NCI-H2107 (cell line): ENCODE measurements around the gene KDM4B.
"Not testable (repeated sequence)": the region's sequence is repeated elsewhere in the genome, so short reads cannot be mapped to it uniquely, and the experiment has no call there.

Experiments used
- DNase-seq: peaks from one replicate; lab custom pipeline; 2025; lab: John Stamatoyannopoulos, UW

The KDM4B gene

GRCh38 chr19:5177745-5178450 lies 209.0 kb downstream of the KDM4B start:
- DNase-seq, result no peak

DNA sequence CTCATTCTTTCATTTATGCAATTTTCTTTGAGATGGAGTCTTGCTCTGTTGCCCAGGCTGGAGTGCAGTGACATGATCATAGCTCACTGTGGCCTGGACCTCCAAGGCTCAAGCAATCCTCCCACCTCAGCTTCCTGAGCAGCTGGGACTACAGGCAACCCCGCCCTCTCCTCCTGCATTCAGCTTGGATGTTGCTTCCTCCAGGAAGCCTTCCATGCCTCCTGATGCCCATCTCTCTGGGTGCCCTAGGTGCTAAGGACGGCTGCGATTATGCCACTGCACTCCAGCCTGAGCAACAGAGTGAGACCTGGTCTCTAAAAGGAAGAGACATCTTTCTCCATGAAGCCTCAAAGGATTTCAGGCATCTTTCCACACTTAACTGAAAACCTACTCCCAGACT lies 209.9 kb downstream of the KDM4B start:
- no peak for DNase-seq

DNA sequence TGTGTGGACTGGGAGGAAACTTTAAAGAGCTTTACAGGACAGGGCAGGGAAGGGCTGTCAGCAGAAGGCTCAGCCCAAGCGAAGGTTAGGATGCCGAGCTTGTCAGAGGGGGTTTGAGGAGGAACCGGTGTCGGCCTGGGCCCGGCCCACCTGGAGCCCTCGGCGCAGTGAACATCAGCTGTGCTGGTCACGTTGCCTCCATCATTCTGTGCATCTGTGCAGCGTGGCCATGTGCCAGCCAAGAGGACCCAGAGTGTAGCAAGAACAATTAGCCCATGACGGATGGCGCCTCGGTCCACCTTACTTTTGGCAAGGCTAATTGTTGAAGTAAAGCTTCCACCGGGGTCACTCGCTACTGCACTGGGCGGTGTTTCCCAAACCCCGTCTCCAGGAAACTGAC lies 210.3 kb downstream of the KDM4B start:
- no peak for DNase-seq

DNA sequence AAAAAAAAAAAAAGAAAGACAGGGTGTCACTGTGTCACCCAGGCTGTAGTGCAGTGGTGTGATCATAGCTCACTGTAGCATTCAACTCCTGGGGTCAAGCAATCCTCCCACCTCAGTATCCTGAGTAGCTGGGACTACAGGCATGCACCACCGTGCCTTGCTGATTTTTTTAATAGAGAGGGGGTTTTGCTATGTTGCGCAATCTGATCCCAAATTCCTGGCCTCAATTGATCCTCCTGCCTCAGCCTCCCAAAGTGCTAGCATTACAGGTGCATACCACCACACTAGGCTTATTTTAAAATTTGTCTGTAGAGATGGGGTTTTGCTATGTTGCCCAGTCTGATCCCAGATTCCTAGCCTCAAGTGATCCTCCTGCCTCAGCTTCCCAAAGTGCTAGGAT lies 212.4 kb downstream of the KDM4B start:
- no peak for DNase-seq

- DNase-seq, result peak; percentile 57
These were observed 213.8 kb downstream of the KDM4B start for GRCh38 chr19:5182751-5183150.

- no peak for DNase-seq
These were observed 214.7 kb downstream of the KDM4B start for GRCh38 chr19:5183616-5184015.

DNA sequence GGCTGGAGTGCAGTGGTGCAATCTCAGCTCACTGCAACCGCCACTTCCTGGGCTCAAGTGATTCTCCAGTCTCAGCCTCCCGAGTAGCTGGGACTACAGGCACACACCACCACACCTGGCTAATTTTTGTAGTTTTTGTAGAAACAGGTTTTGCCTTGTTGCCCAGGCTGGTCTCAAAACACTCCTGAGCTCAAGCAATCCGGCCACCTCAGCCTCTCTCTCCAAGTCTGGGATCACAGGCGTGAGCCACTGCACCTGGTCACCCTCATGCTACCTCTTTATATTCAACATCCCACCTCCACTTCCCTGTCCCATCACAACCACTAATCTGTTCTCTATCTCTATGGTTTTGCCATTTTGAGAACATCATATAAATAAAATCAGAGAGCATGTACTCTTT lies 216.0 kb downstream of the KDM4B start:
- no peak for DNase-seq

GRCh38 chr19:5186293-5187050 lies 217.6 kb downstream of the KDM4B start:
- DNase-seq, result no peak

DNA sequence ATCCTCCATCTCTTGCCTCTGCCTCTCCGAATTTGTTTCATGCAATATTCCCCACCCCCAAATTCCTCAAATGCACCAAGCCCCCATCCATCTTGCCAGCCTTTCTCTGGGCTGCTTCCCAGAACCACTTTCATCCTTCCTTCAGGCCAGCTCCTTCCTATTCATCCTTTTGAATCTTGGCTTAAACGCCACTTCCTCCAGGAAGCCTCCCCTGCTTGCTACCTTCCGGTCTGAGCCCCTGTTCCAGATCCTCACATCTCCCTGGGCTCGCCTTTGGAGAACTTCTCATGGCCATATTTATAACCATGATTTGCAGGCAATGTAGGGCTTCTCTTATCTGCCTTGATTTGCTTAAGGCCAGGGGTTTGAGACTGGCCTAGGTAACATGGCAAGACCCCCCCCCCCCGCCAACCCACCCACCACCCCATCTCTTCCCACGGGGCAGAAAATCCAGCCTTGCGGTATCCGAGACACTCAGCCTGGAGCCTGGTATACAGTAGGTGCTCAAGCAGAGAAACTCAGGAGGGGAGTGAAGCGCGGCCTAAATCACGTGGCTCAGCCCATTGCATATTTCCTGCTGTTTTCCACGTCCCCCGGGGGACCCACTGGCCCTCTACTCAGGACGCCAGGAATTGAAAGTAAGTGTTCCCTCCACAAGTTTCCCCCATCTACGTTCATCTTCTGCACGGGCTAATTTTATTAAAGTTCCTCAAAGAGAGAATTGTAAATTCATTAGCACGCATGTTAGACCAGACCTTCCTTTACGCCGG lies 219.8 kb downstream of the KDM4B start:
- no peak for DNase-seq

- no peak for DNase-seq
These were observed 220.3 kb downstream of the KDM4B start for GRCh38 chr19:5189318-5189607.

DNA sequence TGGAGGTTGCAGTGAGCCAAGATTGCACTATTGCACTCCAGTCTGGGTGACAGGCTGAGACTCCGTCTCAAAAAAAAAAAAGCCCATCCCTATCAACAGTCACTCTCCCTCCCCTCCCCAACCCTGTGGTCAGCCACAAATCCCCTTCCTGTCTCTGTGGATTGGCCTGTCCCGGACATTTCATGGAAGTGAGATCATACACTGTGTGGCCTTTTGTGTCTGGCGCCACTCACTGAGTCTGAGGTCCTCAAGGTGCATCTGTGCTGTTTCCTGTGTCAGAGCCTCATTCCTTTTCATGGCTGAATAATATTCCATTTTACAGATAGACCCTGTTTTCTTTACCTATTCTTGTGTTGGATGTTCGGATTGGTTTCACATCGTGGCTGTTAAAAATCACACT lies 222.2 kb downstream of the KDM4B start:
- DNase-seq, result no peak

DNA sequence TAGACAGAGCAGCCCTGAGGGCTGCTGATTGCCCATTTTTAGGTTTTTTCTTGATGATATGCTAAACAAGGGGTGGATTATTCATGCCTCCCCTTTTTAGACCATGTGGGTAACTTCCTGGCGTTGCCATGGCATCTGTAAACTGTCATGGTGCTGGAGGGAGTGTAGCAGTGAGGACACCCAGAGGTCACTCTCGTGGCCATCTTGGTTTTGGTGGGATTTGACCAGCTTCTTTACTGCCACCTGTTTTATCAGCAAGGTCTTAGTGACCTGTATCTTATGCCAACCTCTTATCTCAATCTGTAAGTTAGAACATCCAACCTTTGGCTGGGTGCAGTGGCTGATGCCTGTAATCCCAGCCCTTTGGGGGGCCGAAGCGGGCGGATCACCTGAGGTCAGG lies 223.7 kb downstream of the KDM4B start:
- DNase-seq, result no peak

GRCh38 chr19:5193192-5193591 lies 224.3 kb downstream of the KDM4B start:
- no peak for DNase-seq

GRCh38 chr19:5194641-5195040 lies 225.7 kb downstream of the KDM4B start:
- DNase-seq, result no peak

DNA sequence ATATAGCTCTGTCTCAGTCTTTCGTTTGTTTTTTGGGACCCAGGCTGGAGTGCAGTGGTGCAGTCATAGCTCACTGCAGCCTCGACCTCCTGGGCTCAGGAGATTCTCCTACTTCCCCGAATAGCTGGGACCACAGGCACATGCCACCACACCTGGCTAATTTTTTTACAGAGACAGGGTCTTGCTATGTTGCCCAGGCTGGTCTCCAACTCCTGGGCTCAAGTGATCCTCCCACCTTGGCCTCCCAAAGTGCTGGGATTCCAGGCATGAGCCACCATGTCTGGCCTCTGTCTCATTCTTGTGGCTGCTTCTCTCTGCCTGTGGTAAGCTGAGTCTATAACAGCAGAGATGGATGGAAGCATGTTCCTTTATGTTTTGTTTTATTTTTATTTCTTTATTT lies 226.7 kb downstream of the KDM4B start:
- not testable (repeated sequence) for DNase-seq

- DNase-seq, result no peak
These were observed 227.9 kb downstream of the KDM4B start for GRCh38 chr19:5196832-5197231.

GRCh38 chr19:5200844-5201243 lies 231.9 kb downstream of the KDM4B start:
- no peak for DNase-seq

- DNase-seq, result no peak
These were observed 233.6 kb downstream of the KDM4B start for GRCh38 chr19:5202553-5202952.
